HL-60 (cell line): ENCODE measurements around the gene BEND3.

ENCODE experiments used
- DNase-seq, 2 experiments: peaks; one replicate each; pipeline ENCODE4 v3.0.0-alpha.2; 2010 to 2020; ENCODE audit warnings: low read depth in 1 of 2, low spot score in 1 of 2
- H3K27ac ChIP-seq: fragments of 250-450 bp; sonication (Bioruptor Pico); replicated peaks from 2 replicates; pipeline ENCODE4 v1.5.1; 2020; ENCODE audit warnings: mild to moderate bottlenecking, moderate library complexity
- H3K27me3 ChIP-seq: fragments of 250-450 bp; sonication (Bioruptor Pico); 2 replicates; pipeline ENCODE4 v1.5.1; 2021; ENCODE audit warnings: mild to moderate bottlenecking, moderate library complexity; ENCODE audit not compliant: insufficient read depth, poor library complexity, severe bottlenecking
- H3K4me3 ChIP-seq: replicated peaks from 2 replicates; pipeline ENCODE4 v1.5.1; 2011; ENCODE audit warnings: mild to moderate bottlenecking, control low read depth, low read length; ENCODE audit not compliant: insufficient read depth
- GABPA ChIP-seq: IDR thresholded peaks from 2 replicates; pipeline ENCODE4 v1.6.1; 2012; ENCODE audit warnings: low read depth
- POLR2AphosphoS5 ChIP-seq: IDR thresholded peaks from 2 replicates; pipeline ENCODE4 v1.6.1; 2012; ENCODE audit warnings: low read depth
- SPI1 ChIP-seq: IDR thresholded peaks from 2 replicates; pipeline ENCODE4 v1.6.1; 2012; ENCODE audit warnings: low read depth, mild to moderate bottlenecking, borderline replicate concordance
- TF ChIP-seq, protein P1 (sequence below): IDR thresholded peaks from one replicate; pipeline ENCODE4 v1.5.1; 2011; ENCODE audit warnings: low read length, control low read depth, inconsistent platforms; ENCODE audit not compliant: insufficient read depth
- TF ChIP-seq, protein P2 (sequence below): IDR thresholded peaks from 2 replicates; pipeline ENCODE4 v1.6.1; 2012; ENCODE audit warnings: low read depth; ENCODE audit not compliant: insufficient replicate concordance

BEND3 gene

DNA sequence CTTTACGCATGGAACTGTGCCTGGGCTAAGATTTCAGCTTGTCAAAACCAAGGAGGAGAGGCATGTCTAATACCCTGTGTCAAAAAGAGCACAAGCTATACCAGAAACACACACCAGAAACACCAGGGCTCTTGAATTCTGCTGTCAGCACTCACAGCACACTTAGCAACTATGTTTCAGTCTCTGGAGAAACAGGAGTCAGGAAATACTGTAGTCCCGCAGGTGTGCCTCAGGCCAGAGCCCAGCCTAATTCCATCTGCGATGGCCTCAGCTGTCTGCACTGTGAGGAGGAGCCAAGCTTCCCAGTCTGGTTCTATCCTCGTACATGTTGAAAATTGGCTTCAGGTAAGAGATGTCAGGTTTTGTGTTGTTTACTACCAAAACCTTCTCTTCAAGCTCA, 55.7 kb downstream of the BEND3 start:
- Histone ChIP-seq H3K4me3 (no peak overlapping the region), H3K27me3 (no peaks in the 10 kb centered on the region), H3K27ac (no peak overlapping the region)
- TF ChIP-seq POLR2AphosphoS5, result no peak
- TF ChIP-seq GABPA, result no peak
- no peak for TF ChIP-seq SPI1
- TF ChIP-seq, protein P1, sequence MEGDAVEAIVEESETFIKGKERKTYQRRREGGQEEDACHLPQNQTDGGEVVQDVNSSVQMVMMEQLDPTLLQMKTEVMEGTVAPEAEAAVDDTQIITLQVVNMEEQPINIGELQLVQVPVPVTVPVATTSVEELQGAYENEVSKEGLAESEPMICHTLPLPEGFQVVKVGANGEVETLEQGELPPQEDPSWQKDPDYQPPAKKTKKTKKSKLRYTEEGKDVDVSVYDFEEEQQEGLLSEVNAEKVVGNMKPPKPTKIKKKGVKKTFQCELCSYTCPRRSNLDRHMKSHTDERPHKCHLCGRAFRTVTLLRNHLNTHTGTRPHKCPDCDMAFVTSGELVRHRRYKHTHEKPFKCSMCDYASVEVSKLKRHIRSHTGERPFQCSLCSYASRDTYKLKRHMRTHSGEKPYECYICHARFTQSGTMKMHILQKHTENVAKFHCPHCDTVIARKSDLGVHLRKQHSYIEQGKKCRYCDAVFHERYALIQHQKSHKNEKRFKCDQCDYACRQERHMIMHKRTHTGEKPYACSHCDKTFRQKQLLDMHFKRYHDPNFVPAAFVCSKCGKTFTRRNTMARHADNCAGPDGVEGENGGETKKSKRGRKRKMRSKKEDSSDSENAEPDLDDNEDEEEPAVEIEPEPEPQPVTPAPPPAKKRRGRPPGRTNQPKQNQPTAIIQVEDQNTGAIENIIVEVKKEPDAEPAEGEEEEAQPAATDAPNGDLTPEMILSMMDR, result no peak
- TF ChIP-seq, protein P2, sequence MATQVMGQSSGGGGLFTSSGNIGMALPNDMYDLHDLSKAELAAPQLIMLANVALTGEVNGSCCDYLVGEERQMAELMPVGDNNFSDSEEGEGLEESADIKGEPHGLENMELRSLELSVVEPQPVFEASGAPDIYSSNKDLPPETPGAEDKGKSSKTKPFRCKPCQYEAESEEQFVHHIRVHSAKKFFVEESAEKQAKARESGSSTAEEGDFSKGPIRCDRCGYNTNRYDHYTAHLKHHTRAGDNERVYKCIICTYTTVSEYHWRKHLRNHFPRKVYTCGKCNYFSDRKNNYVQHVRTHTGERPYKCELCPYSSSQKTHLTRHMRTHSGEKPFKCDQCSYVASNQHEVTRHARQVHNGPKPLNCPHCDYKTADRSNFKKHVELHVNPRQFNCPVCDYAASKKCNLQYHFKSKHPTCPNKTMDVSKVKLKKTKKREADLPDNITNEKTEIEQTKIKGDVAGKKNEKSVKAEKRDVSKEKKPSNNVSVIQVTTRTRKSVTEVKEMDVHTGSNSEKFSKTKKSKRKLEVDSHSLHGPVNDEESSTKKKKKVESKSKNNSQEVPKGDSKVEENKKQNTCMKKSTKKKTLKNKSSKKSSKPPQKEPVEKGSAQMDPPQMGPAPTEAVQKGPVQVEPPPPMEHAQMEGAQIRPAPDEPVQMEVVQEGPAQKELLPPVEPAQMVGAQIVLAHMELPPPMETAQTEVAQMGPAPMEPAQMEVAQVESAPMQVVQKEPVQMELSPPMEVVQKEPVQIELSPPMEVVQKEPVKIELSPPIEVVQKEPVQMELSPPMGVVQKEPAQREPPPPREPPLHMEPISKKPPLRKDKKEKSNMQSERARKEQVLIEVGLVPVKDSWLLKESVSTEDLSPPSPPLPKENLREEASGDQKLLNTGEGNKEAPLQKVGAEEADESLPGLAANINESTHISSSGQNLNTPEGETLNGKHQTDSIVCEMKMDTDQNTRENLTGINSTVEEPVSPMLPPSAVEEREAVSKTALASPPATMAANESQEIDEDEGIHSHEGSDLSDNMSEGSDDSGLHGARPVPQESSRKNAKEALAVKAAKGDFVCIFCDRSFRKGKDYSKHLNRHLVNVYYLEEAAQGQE, result no peak
- no peak for DNase-seq

DNA sequence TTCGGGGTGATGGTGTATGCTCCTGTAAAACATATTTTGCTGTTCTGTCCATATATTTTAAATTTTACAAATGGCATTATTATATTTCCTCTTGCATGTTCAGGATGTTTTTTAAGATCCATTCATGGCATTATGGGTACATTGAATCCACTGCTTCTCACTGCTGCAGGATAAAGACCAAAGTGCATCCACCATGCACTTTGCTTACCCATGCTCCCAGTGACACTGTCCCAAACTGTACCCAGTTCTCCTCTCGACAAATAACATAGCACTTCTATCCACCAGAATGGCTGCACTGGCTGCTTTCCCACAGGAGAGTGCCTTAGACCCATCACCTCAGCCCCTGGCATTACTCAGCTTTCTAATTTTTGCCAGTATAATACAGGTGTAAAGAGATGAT, 57.6 kb downstream of the BEND3 start:
- no peaks in the 10 kb centered on the region for H3K27me3 ChIP-seq
- no peak overlapping the region for H3K27ac ChIP-seq
- no peak overlapping the region for H3K4me3 ChIP-seq
- DNase-seq, result no peak
- TF ChIP-seq, protein P2, result no peak
- TF ChIP-seq, protein P1, result no peak
- TF ChIP-seq SPI1, result no peak
- TF ChIP-seq GABPA, result no peak
- TF ChIP-seq POLR2AphosphoS5, result no peak

DNA sequence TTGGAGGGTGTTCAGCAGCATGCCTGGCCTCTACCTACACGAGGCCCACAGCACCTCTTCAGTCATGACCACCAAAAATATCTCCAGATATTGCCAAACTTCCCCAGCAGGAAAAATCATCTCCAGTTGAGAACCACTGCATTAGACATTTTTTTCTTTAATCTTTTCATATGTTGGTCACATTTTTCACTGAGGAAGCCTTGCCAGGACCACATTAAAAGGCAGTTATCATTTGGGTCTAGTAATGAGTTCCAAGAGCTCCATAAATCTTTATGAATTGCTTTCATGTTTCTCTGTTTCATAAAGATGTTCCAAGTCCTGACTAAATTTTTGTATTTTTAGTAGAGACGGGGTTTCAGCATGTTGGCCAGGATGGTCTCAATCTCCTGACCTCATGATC, 58.5 kb downstream of the BEND3 start:
- H3K27ac ChIP-seq, result no peak overlapping the region
- DNase-seq, result no peak
- no peak overlapping the region for H3K4me3 ChIP-seq
- H3K27me3 ChIP-seq, result no peaks in the 10 kb centered on the region
- no peak for TF ChIP-seq POLR2AphosphoS5
- TF ChIP-seq SPI1, result no peak
- TF ChIP-seq, protein P1, result no peak
- no peak for TF ChIP-seq GABPA

DNA sequence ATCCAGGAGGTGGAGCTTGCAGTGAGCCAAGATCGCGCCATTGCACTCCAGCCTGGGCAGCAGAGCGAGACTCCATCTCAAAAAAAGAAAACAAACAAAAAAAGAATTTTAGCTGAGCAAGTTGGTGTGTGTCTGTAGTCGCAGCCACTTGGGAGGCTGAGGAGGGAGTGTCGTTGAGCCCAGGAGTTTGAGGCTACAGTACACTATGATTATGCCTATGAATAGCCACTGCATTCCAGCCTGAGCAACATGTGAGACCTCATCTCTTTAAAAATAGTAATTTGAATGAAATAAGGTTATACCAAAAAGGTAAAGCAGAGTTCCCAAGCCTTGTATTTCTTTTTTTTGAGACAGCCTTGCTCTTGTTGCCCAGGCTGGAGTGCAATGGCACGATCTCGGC, 67.5 kb downstream of the BEND3 start:
- no peak for DNase-seq
- TF ChIP-seq, protein P2, result no peak
- TF ChIP-seq SPI1 (no peak), POLR2AphosphoS5 (no peak), GABPA (no peak)
- TF ChIP-seq, protein P1, result no peak
- no peak overlapping the region for H3K27ac ChIP-seq
- no peak overlapping the region for H3K4me3 ChIP-seq
- no peaks in the 10 kb centered on the region for H3K27me3 ChIP-seq
